Endothelial cell of umbilical vein (primary cell): ENCODE data around the gene KRTAP1-1. TPM values are rescaled to one million over a fixed set of nuclear protein-coding genes. Genes with fewer than 3 reads are reported as not detected.

Source experiments
- BruUV-seq: library from RNA; stranded (reverse); fragments of 400-500 nt; replicated peaks from 2 replicates; lab custom pipeline; 2021; lab: Mats Ljungman, UMichigan
- CTCF ChIA-PET: fragments of 300-600, 350-600 bp; sonication (Branson Sonifier 250); formaldehyde crosslinking; loops from one replicate; lab custom pipeline; 2021; ENCODE audit warnings: antibody characterized with exemption, inconsistent platforms; lab: Charles Lee
- POLR2A ChIA-PET: fragments of 300-600, 350-600 bp; sonication (Branson Sonifier 250); formaldehyde crosslinking; loops from one replicate; lab custom pipeline; 2021; ENCODE audit warnings: antibody characterized with exemption, inconsistent platforms; lab: Charles Lee
- DNase-seq: peaks from one replicate; pipeline ENCODE4 v3.0.0-alpha.2; 2011; ENCODE audit warnings: low read depth, low spot score
- FAIRE-seq: peaks from 2 replicates; lab custom pipeline; 2011; peaks lifted over from hg19 to GRCh38; lab: Jason Lieb, UNC
- H2AFZ ChIP-seq: 2 replicates; pipeline ENCODE4 v1.6.0; 2012; ENCODE audit warnings: low read depth, low read length, control low read depth, inconsistent platforms
- H3K27ac ChIP-seq: 2 replicates; pipeline ENCODE4 v1.5.1; 2011; ENCODE audit warnings: low read depth, mild to moderate bottlenecking, control low read depth, low read length, moderate library complexity; ENCODE audit not compliant: insufficient read depth
- H3K27me3 ChIP-seq, 2 experiments: 2 replicates each; pipeline versions ENCODE4 v1.6.0 to v1.6.1; 2011; ENCODE audit warnings: low read length in 2 of 2, mixed read lengths in 1 of 2; ENCODE audit not compliant: control insufficient read depth in 2 of 2, insufficient read depth in 2 of 2
- H3K36me3 ChIP-seq, 2 experiments: 2 replicates in 1 of 2; 3 replicates in 1 of 2; pipeline ENCODE4 v1.5.1; 2011; ENCODE audit warnings: low read length in 2 of 2, mild to moderate bottlenecking in 1 of 2, moderate library complexity in 1 of 2; ENCODE audit not compliant: control insufficient read depth in 2 of 2, insufficient read depth in 2 of 2; ENCODE audit errors: extremely low read depth in 1 of 2
- H3K4me1 ChIP-seq: 3 replicates; pipeline ENCODE4 v1.5.1; 2011; ENCODE audit warnings: mild to moderate bottlenecking, low read length; ENCODE audit not compliant: control insufficient read depth, insufficient read depth; ENCODE audit errors: extremely low read depth
- H3K4me2 ChIP-seq: 2 replicates; pipeline ENCODE4 v1.6.1; 2011; ENCODE audit warnings: low read length, control low read depth, mixed read lengths; ENCODE audit not compliant: insufficient read depth
- H3K4me3 ChIP-seq, 3 experiments: fragments of 200-600 bp in 1 of 3; sonication (generic), shearing (Covaris generic) in 1 of 3; replicated peaks in 1 of 3; 2 replicates each; pipeline ENCODE4 v1.5.1; 2011 to 2016; ENCODE audit warnings: control low read depth in 3 of 3, low read length in 3 of 3, mild to moderate bottlenecking in 2 of 3, inconsistent platforms in 1 of 3, low read depth in 1 of 3, moderate library complexity in 1 of 3; ENCODE audit not compliant: insufficient read depth in 1 of 3
- H3K79me2 ChIP-seq: 2 replicates; pipeline ENCODE4 v1.6.0; 2012; ENCODE audit warnings: low read length, inconsistent platforms; ENCODE audit not compliant: control insufficient read depth, insufficient read depth
- H3K9ac ChIP-seq: replicated peaks from 2 replicates; pipeline ENCODE3; 2011; ENCODE audit warnings: low read length, control low read depth; ENCODE audit not compliant: insufficient read depth; ENCODE audit errors: extremely low read depth
- H3K9me1 ChIP-seq: replicated peaks from 3 replicates; pipeline ENCODE4 v1.6.0; 2011; ENCODE audit warnings: mild to moderate bottlenecking, low read length; ENCODE audit not compliant: control insufficient read depth, insufficient read depth; ENCODE audit errors: extremely low read depth
- H3K9me3 ChIP-seq: replicated peaks from 2 replicates; pipeline ENCODE4 v1.5.1; 2012; ENCODE audit warnings: low read length, inconsistent platforms; ENCODE audit not compliant: control insufficient read depth, insufficient read depth
- H4K20me1 ChIP-seq: replicated peaks from 2 replicates; pipeline ENCODE3; 2011; ENCODE audit warnings: mild to moderate bottlenecking, low read length; ENCODE audit not compliant: control insufficient read depth, insufficient read depth; ENCODE audit errors: extremely low read depth
- EZH2 ChIP-seq: IDR thresholded peaks from 2 replicates; pipeline ENCODE4 v1.6.1; 2012; ENCODE audit warnings: borderline replicate concordance, low read depth, mild to moderate bottlenecking, moderate library complexity, low read length, inconsistent platforms; ENCODE audit not compliant: severe bottlenecking
- FOS ChIP-seq: IDR thresholded peaks from 2 replicates; pipeline ENCODE4 v1.6.1; 2011; ENCODE audit warnings: mild to moderate bottlenecking, low read length, moderate library complexity, borderline replicate concordance; ENCODE audit not compliant: insufficient read depth
- GATA2 ChIP-seq: IDR thresholded peaks from 2 replicates; pipeline ENCODE4 v1.7.0; 2011; ENCODE audit warnings: low read depth, mild to moderate bottlenecking, moderate library complexity, mixed read lengths, low read length; ENCODE audit not compliant: insufficient read length, insufficient read depth
- JUN ChIP-seq: IDR thresholded peaks from 2 replicates; pipeline ENCODE4 v1.6.1; 2011; ENCODE audit warnings: borderline replicate concordance, low read depth; ENCODE audit not compliant: insufficient read length, insufficient read depth
- MYC ChIP-seq: IDR thresholded peaks from one replicate; pipeline ENCODE4 v1.6.1; 2011; ENCODE audit warnings: mild to moderate bottlenecking, low read depth, low read length
- POLR2A ChIP-seq: IDR thresholded peaks from 2 replicates; pipeline ENCODE4 v1.6.1; 2012; ENCODE audit warnings: low read depth, mild to moderate bottlenecking, control low read depth, low read length
- POLR2AphosphoS5 ChIP-seq: IDR thresholded peaks from 2 replicates; pipeline ENCODE4 v1.6.1; 2012; ENCODE audit warnings: low read depth, mild to moderate bottlenecking, control low read depth, low read length, moderate library complexity; ENCODE audit not compliant: insufficient read depth
- dilution Hi-C: fragments of 300-500 bp; cut with MboI; formaldehyde crosslinking; loops from one replicate; pipeline ENCODE4 v1.15.0; 2019; ENCODE audit warnings: low sequenced_read_pairs; ENCODE audit not compliant: extremely low pct_ligation_motif_present
- intact Hi-C: fragments of 100-400 bp; cut with micrococcal nuclease; formaldehyde crosslinking; loops from one replicate; pipeline ENCODE4 v1.10.0; 2022
- polyA plus RNA-seq, 4 experiments: library from polyadenylated mRNA; depleted of rRNA in 3 of 4; stranded (reverse) in 3 of 4; unstranded in 1 of 4; fragments of >200 nt; gene quantifications; 2 replicates each; pipeline versions ENCODE4 v1.2.1 to v1.2.3, GENCODE V29; 2011 to 2012; ENCODE audit warnings: missing spikeins in 1 of 4
- total RNA-seq: library from RNA; stranded (reverse); gene quantifications from 2 replicates; pipeline ENCODE4 v1.2.3, GENCODE V29; 2021
- TF ChIP-seq, protein P1 (sequence below), 2 donors: IDR thresholded peaks; 1 replicate in 1 of 2; 2 replicates in 1 of 2; pipeline ENCODE4 v1.5.1; 2011; ENCODE audit warnings: low read length in 2 of 2, mild to moderate bottlenecking in 2 of 2, moderate library complexity in 2 of 2, control low read depth in 1 of 2, inconsistent platforms in 1 of 2, low read depth in 1 of 2; ENCODE audit not compliant: insufficient read depth in 1 of 2; ENCODE audit errors: extremely low read depth in 1 of 2
- TF ChIP-seq, protein P2 (sequence below): IDR thresholded peaks from 2 replicates; pipeline ENCODE4 v1.6.1; 2011; ENCODE audit not compliant: insufficient read depth, insufficient read length

KRTAP1-1 gene
- total and polyA plus RNA-seq, 2 donors (not counting 3 experiments of a cell fraction or from before 2014, with no cell fraction given), result not detected

DNA sequence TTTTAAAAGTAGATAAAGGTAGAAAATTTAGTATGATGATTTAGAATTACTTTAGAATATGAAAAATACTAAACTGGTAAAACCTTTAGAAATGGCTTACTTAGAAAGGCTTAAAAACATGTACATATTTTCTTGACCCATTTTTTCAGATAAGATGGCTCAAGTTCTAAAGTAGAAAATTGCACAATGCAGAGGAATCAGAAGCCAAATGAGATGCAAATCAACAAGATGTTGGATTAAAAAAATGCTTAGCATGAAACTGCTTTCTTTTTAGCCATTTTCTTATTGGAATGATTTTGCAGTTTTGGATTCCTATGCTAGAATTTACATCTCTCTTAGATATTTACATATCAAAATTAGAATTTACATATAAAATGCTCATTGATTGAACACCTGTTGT lies 30.8 kb downstream of the KRTAP1-1 start:
- BruUV-seq, result no TSS peak
- no peaks in the 10 kb centered on the region for H3K36me3 ChIP-seq
- intact Hi-C loops, result no loop called here
- dilution Hi-C loops, result no loop called here
- H3K9me3 ChIP-seq, result no peaks in the 10 kb centered on the region
- H4K20me1 ChIP-seq, result no peaks in the 10 kb centered on the region
- DNase-seq, result no peak
- FAIRE-seq, result no peak
- H2AFZ ChIP-seq, result no peak overlapping the region
- H3K4me1 ChIP-seq, result no peaks in the 10 kb centered on the region
- H3K9me1 ChIP-seq, result no peaks in the 10 kb centered on the region
- H3K79me2 ChIP-seq, result no peaks in the 10 kb centered on the region
- no peak overlapping the region for H3K27ac ChIP-seq
- H3K4me3 ChIP-seq, result no peak overlapping the region
- no peak for TF ChIP-seq POLR2A
- TF ChIP-seq FOS, result no peak
- TF ChIP-seq EZH2, result no peak
- no peak for TF ChIP-seq GATA2
- no peak for TF ChIP-seq MYC
- no peak for TF ChIP-seq JUN
- TF ChIP-seq, protein P1, sequence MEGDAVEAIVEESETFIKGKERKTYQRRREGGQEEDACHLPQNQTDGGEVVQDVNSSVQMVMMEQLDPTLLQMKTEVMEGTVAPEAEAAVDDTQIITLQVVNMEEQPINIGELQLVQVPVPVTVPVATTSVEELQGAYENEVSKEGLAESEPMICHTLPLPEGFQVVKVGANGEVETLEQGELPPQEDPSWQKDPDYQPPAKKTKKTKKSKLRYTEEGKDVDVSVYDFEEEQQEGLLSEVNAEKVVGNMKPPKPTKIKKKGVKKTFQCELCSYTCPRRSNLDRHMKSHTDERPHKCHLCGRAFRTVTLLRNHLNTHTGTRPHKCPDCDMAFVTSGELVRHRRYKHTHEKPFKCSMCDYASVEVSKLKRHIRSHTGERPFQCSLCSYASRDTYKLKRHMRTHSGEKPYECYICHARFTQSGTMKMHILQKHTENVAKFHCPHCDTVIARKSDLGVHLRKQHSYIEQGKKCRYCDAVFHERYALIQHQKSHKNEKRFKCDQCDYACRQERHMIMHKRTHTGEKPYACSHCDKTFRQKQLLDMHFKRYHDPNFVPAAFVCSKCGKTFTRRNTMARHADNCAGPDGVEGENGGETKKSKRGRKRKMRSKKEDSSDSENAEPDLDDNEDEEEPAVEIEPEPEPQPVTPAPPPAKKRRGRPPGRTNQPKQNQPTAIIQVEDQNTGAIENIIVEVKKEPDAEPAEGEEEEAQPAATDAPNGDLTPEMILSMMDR (IDR thresholded peaks at IDR 0.05; ENCODE audit: extremely low read depth in 1 of 2, insufficient read depth in 1 of 2, low read depth in 1 of 2, low read length in 2 of 2), result no peak
- no peak for TF ChIP-seq POLR2AphosphoS5
- TF ChIP-seq, protein P2, sequence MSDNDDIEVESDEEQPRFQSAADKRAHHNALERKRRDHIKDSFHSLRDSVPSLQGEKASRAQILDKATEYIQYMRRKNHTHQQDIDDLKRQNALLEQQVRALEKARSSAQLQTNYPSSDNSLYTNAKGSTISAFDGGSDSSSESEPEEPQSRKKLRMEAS, result no peak
- no peak overlapping the region for H3K9ac ChIP-seq
- no peak overlapping the region for H3K4me2 ChIP-seq
- peaks cover 0 to 1% of the 10 kb centered on the region in 2 experiments for H3K27me3 ChIP-seq
- CTCF ChIA-PET, result no interaction called here
- POLR2A ChIA-PET, result no interaction called here
